ENCODE data around the gene RNF150. TPM values are rescaled to one million over a fixed set of nuclear protein-coding genes. Genes with fewer than 3 reads are reported as not detected.
A peak's percentile ranks its signal among the peaks of the same experiment; 100 is the strongest.

Gene RNF150
- polyA plus RNA-seq, 1 donor = 9.0 TPM

DNA sequence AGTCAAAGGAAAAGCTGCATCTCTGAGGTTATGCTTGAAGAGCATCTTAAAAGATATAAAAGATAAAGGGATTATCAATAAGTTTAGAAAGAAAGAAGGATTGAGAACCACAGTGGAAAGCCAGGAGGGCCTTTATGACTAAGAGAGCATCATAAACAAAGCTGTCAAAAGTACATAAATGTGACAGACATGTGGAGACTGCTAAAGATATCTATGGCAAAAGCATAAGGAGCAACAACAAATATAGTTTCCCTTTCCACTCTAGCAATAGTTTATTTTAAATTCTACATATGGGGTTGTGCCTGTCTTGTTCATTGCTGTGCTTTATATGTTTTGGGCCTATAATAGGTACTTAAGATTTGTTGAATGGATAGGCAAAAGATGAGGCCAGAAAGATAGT is 97.3 kb downstream of the RNF150 start:
- Histone ChIP-seq H3K4me3 (ENCODE audit: low read length) (no peak overlapping the region), H3K36me3 (ENCODE audit: control insufficient read depth, insufficient read depth, low read length) (no peaks in the 10 kb centered on the region), H3K27me3 (ENCODE audit: control insufficient read depth, insufficient read depth, low read length) (no peaks in the 10 kb centered on the region), H3K9me3 (ENCODE audit: control insufficient read depth, low read depth, low read length) (no peaks in the 10 kb centered on the region), H3K27ac (ENCODE audit: low read length) (no peak overlapping the region), H3K4me1 (ENCODE audit: control insufficient read depth, insufficient read depth, low read length) (no peaks in the 10 kb centered on the region)
- no peak for DNase-seq

DNA sequence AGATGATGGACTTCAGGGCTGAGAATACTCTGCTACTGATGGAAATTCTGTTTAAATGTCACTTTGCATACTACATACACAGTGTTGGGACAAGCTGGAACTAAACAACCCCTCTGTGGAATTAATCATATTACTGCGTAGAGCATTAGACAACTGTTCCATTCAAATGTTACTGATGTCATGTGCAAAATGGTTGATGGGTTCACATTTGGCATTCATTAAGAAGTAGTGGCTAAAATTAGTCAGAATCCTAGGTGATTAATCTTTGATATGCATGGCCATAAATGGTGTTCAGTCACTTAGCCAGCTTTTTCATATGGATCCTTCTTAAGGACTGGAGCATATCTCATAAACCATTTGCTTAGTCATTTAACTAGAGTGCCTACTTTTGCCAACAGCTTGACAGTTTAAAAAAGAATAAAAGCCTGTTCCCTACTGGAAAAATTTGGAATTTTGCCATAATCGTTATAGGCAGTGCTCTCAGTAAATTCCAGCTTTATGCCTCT is 105.2 kb downstream of the RNF150 start:
- WGBS (ENCODE audit: insufficient coverage, low lambda C conversion rate) = no CpG with 5 or more reads among the region's 2 CpGs
- Histone ChIP-seq H3K4me1 (ENCODE audit: control insufficient read depth, insufficient read depth, low read length) (no peaks in the 10 kb centered on the region), H3K27me3 (ENCODE audit: control insufficient read depth, insufficient read depth, low read length) (no peaks in the 10 kb centered on the region), H3K27ac (ENCODE audit: low read length) (no peak overlapping the region), H3K9me3 (ENCODE audit: control insufficient read depth, low read depth, low read length) (no peaks in the 10 kb centered on the region), H3K36me3 (ENCODE audit: control insufficient read depth, insufficient read depth, low read length) (no peaks in the 10 kb centered on the region), H3K4me3 (ENCODE audit: low read length) (no peak overlapping the region)
- DNase-seq = no peak

DNA sequence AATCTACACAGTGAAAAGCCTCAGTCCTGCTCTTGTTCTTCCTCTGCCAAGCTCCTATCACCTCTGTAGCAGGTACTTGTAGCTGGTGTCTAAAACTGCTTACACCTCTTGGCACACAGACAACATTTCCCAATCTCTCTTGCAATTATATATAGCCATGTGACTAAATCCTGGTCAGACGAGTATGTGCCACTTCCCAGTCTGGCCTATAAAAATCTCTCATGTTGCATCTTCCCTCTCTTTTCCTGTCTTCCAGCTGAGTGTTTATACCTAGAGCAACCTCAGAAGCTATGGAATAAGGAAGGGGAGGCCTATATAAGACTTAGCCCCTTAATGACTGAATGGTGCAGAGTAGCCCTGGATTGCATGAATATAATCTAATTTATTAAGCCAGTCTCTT is 105.8 kb downstream of the RNF150 start:
- H3K9me3 ChIP-seq (ENCODE audit: control insufficient read depth, low read depth, low read length) = no peaks in the 10 kb centered on the region
- no peaks in the 10 kb centered on the region for H3K27me3 ChIP-seq (ENCODE audit: control insufficient read depth, insufficient read depth, low read length)
- no peaks in the 10 kb centered on the region for H3K4me1 ChIP-seq (ENCODE audit: control insufficient read depth, insufficient read depth, low read length)
- DNase-seq = no peak
- 80% methylated on average over 1 of the region's 1 CpG for WGBS (ENCODE audit: insufficient coverage, low lambda C conversion rate)
- no peak overlapping the region for H3K27ac ChIP-seq (ENCODE audit: low read length)
- no peak overlapping the region for H3K4me3 ChIP-seq (ENCODE audit: low read length)
- H3K36me3 ChIP-seq (ENCODE audit: control insufficient read depth, insufficient read depth, low read length) = no peaks in the 10 kb centered on the region

DNA sequence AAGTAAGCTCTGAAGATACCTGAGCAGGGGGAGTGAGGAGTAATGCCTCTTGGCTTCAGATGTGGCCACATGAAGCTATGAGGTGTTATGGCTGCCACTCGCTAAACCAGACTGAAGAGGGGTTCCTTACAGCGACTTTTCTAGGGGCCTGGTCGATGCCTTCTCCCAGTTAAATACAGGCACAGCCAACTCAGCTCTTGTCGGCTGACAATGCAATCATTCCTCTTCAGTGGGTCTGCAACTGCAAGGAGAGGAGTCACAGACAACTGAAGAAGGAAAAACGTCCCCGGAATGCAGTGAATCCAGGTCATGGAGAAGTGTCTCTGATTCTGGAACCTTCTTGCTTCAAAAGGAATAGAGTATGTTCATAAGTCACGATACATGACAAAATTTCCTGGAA is 106.4 kb downstream of the RNF150 start:
- no peak overlapping the region for H3K27ac ChIP-seq (ENCODE audit: low read length)
- no peaks in the 10 kb centered on the region for H3K36me3 ChIP-seq (ENCODE audit: control insufficient read depth, insufficient read depth, low read length)
- H3K4me1 ChIP-seq (ENCODE audit: control insufficient read depth, insufficient read depth, low read length) = no peaks in the 10 kb centered on the region
- no peak for DNase-seq
- no peaks in the 10 kb centered on the region for H3K27me3 ChIP-seq (ENCODE audit: control insufficient read depth, insufficient read depth, low read length)
- no peak overlapping the region for H3K4me3 ChIP-seq (ENCODE audit: low read length)
- no peaks in the 10 kb centered on the region for H3K9me3 ChIP-seq (ENCODE audit: control insufficient read depth, low read depth, low read length)
- no CpG with 5 or more reads among the region's 7 CpGs for WGBS (ENCODE audit: insufficient coverage, low lambda C conversion rate)

DNA sequence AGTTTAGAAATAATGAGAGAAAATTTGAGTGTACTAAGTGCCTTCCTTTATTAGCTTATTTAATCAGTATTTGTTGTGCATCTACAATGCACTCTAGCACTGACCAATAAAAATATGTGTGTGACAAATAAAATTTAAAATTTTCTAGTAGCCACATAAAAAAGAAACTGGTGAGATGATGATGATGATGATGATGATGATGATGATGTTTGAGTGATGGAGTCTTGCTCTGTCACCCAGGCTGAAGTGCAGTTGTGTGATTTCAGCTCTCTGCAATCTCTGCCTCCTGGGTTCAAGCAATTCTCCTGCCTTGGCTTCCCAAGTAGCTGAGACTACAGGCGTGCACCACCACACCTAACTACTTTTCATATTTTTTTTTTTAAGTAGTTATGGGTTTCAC is 110.2 kb downstream of the RNF150 start:
- H3K4me3 ChIP-seq (ENCODE audit: low read length) = no peak overlapping the region
- WGBS (ENCODE audit: insufficient coverage, low lambda C conversion rate) = no CpG with 5 or more reads among the region's 1 CpG
- no peaks in the 10 kb centered on the region for H3K27me3 ChIP-seq (ENCODE audit: control insufficient read depth, insufficient read depth, low read length)
- no peaks in the 10 kb centered on the region for H3K36me3 ChIP-seq (ENCODE audit: control insufficient read depth, insufficient read depth, low read length)
- H3K4me1 ChIP-seq (ENCODE audit: control insufficient read depth, insufficient read depth, low read length) = no peaks in the 10 kb centered on the region
- no peaks in the 10 kb centered on the region for H3K9me3 ChIP-seq (ENCODE audit: control insufficient read depth, low read depth, low read length)
- H3K27ac ChIP-seq (ENCODE audit: low read length) = no peak overlapping the region
- no peak for DNase-seq

DNA sequence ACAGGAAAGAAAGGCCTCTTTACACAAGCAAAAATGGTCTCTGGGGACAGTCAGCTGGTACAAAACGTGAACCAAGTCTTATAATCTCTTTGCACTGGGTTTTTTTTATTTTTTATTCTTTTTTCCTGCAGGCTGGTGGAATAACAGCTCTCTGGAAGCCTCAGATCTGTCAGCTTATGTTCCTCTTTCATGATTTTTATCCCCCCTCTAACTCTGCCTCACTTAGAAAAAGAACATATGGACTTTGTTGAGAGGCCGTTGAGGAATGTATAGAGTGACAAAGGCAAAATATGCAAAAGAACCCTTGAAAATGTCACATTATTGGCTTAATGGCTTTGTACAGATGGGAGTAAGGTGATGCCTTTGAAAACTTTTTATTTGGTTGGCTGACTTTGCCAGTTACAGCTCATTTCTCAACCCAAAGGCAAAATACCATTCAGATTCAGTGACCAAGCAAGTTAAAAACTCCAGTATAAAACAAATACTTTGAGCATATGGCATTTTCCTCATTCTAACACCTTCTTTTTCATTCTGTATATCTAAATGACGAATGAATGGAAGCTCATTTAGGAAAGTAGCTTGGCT is 111.1 kb downstream of the RNF150 start:
- no peak overlapping the region for H3K27ac ChIP-seq (ENCODE audit: low read length)
- no peak for DNase-seq
- H3K36me3 ChIP-seq (ENCODE audit: control insufficient read depth, insufficient read depth, low read length) = no peaks in the 10 kb centered on the region
- WGBS (ENCODE audit: insufficient coverage, low lambda C conversion rate) = 83% methylated on average over 1 of the region's 3 CpGs
- no peaks in the 10 kb centered on the region for H3K27me3 ChIP-seq (ENCODE audit: control insufficient read depth, insufficient read depth, low read length)
- no peaks in the 10 kb centered on the region for H3K9me3 ChIP-seq (ENCODE audit: control insufficient read depth, low read depth, low read length)
- H3K4me3 ChIP-seq (ENCODE audit: low read length) = no peak overlapping the region
- H3K4me1 ChIP-seq (ENCODE audit: control insufficient read depth, insufficient read depth, low read length) = no peaks in the 10 kb centered on the region

DNA sequence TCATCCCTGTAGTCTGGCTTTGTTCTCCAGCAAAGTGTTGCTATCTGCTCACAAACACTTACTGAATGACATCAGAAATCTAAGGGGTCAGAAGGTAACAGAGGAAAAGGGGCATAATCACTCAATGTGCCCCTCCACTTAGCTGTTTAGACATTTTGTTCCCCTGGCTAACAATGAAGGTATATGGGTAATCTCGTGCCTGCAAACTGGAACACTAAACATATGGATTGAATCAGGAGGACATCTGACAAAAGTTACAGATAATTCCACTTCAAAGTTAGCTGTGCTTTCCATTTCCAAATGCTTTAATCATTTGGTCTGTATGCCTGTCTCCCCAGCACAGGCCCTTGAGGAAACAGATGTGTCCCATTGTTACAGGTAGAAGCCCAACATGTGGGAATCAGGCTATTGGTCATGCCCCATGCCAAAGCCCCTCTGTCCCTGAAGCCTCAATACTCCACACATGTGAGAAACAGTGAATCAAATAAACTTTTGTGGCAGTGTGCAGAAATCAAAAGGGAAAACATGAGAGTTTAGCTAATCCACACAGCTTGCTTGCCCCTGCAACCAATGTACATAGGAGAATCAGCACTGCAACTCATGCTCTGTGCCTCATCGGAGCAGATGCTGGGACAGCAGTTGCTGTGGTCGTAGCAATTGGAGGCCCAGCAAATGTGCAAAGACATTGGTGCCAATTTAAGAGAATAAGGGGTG is 111.7 kb downstream of the RNF150 start:
- WGBS (ENCODE audit: insufficient coverage, low lambda C conversion rate) = 83% methylated on average over 1 of the region's 3 CpGs
- Histone ChIP-seq H3K27ac (ENCODE audit: low read length) (peak overlapping the region; percentile 10), H3K9me3 (ENCODE audit: control insufficient read depth, low read depth, low read length) (no peaks in the 10 kb centered on the region), H3K27me3 (ENCODE audit: control insufficient read depth, insufficient read depth, low read length) (no peaks in the 10 kb centered on the region), H3K4me3 (ENCODE audit: low read length) (no peak overlapping the region), H3K4me1 (ENCODE audit: control insufficient read depth, insufficient read depth, low read length) (no peaks in the 10 kb centered on the region), H3K36me3 (ENCODE audit: control insufficient read depth, insufficient read depth, low read length) (no peaks in the 10 kb centered on the region)
- no peak for DNase-seq

DNA sequence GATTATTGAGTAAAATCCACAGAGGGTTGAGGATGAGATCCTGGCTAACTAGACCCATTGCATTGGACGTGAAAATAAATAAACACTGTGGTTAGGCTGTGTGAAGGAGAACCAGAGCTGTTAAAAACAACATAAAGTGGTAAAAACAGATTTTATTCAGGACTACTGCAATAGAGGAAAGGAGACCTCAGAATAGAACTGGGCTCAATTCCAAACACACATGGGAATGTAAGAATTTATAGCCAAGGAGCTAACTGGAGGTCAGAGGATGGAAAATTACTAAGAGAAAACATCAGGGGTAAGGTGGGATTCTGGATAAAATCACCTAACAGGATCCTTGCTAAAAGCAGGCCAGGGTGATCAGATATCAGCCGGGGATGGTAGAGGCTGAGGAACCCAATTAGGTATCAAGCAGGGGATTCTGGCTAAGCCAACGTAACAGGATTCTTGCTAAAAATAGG is 112.4 kb downstream of the RNF150 start:
- no peaks in the 10 kb centered on the region for H3K36me3 ChIP-seq (ENCODE audit: control insufficient read depth, insufficient read depth, low read length)
- H3K27ac ChIP-seq (ENCODE audit: low read length) = peak overlapping the region; percentile 10
- no peak for DNase-seq
- no peak overlapping the region for H3K4me3 ChIP-seq (ENCODE audit: low read length)
- H3K27me3 ChIP-seq (ENCODE audit: control insufficient read depth, insufficient read depth, low read length) = no peaks in the 10 kb centered on the region
- no peaks in the 10 kb centered on the region for H3K4me1 ChIP-seq (ENCODE audit: control insufficient read depth, insufficient read depth, low read length)
- no peaks in the 10 kb centered on the region for H3K9me3 ChIP-seq (ENCODE audit: control insufficient read depth, low read depth, low read length)
- no CpG with 5 or more reads among the region's 3 CpGs for WGBS (ENCODE audit: insufficient coverage, low lambda C conversion rate)

DNA sequence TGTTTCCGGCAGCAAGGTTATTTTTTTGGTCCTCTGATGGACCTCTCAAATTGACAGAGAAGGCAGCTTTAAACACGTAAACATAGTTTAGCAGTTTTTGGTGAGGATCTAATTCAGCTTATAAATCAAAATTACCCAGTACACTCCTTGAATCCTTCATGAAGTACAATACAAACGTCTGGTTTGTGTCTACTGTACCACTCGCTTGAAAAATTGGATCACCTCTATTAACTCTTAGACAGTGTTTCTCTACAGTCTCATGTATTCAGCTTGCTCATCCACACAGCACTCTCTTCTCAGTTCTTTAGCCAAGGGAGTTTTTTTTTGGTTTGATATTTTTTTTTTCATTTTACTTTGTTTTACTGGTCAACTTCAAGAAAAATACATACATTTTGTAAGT is 113.5 kb downstream of the RNF150 start:
- Histone ChIP-seq H3K27ac (ENCODE audit: low read length) (no peak overlapping the region), H3K4me3 (ENCODE audit: low read length) (no peak overlapping the region), H3K9me3 (ENCODE audit: control insufficient read depth, low read depth, low read length) (no peaks in the 10 kb centered on the region), H3K4me1 (ENCODE audit: control insufficient read depth, insufficient read depth, low read length) (no peaks in the 10 kb centered on the region), H3K27me3 (ENCODE audit: control insufficient read depth, insufficient read depth, low read length) (no peaks in the 10 kb centered on the region), H3K36me3 (ENCODE audit: control insufficient read depth, insufficient read depth, low read length) (no peaks in the 10 kb centered on the region)
- no peak for DNase-seq
- 80% methylated on average over 1 of the region's 4 CpGs for WGBS (ENCODE audit: insufficient coverage, low lambda C conversion rate)

GRCh38 chr4:141016117-141016798 is 117.0 kb downstream of the RNF150 start:
- Histone ChIP-seq H3K27me3 (ENCODE audit: control insufficient read depth, insufficient read depth, low read length) (no peaks in the 10 kb centered on the region), H3K27ac (ENCODE audit: low read length) (no peak overlapping the region), H3K9me3 (ENCODE audit: control insufficient read depth, low read depth, low read length) (no peaks in the 10 kb centered on the region), H3K36me3 (ENCODE audit: control insufficient read depth, insufficient read depth, low read length) (no peaks in the 10 kb centered on the region), H3K4me3 (ENCODE audit: low read length) (no peak overlapping the region), H3K4me1 (ENCODE audit: control insufficient read depth, insufficient read depth, low read length) (no peaks in the 10 kb centered on the region)
- 82% methylated on average over 3 of the region's 8 CpGs for WGBS (ENCODE audit: insufficient coverage, low lambda C conversion rate)
- peak in 1 of 2 donors; percentile 19 for DNase-seq
